ENCODE measurements around the gene UTY. TPM values are rescaled to one million over a fixed set of nuclear protein-coding genes. Genes with fewer than 3 reads are reported as not detected.

The UTY gene
- total RNA-seq, 1 experiment from 2014 or later, result 5.9 TPM

DNA sequence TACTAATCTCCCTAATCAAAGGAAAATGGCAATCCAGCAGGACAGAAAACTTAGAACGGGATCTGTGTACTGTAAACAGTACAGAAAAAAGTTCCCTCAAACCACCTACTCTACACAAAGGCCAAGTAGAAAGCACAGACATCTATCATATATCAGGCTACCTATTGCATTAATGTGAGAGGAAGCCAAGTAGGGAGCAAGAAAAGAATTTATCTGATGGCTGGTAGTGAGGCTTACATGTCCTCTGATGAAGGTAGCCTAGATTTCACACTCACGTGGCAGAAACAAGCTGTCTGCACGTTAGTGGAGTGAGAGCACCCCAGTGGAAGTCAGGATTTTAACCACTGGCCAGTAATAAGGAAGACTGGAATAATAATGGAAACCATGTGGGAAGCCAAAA, 28.3 kb downstream of the UTY start:
- BruUV-seq (replicated peaks), result no TSS peak
- Histone ChIP-seq H3K4me1 (ENCODE audit: control insufficient read depth in 1 of 2, insufficient read depth in 2 of 2, low read length in 2 of 2) (no peaks in the 10 kb centered on the region), H3K9me2 (ENCODE audit: insufficient read depth) (no peaks in the 10 kb centered on the region), H3K4me2 (ENCODE audit: low read length) (no peak overlapping the region), H3K36me3 (ENCODE audit: control insufficient read depth in 1 of 2, insufficient read depth in 2 of 2, low read length in 2 of 2) (no peaks in the 10 kb centered on the region), H3K4me3 (replicated peaks in 1 of 2; ENCODE audit: low read depth in 1 of 2, low read length in 2 of 2) (no peak overlapping the region), H2AFZ (ENCODE audit: low read depth, low read length, poor library complexity, severe bottlenecking) (no peak overlapping the region), H4K20me1 (ENCODE audit: insufficient read depth) (no peaks in the 10 kb centered on the region), H3K27me3 (ENCODE audit: insufficient read depth, low read length) (no peaks in the 10 kb centered on the region), H3K9ac (ENCODE audit: low read length) (no peak overlapping the region), H3K79me2 (ENCODE audit: insufficient read depth, low read length) (no peaks in the 10 kb centered on the region), H3K27ac (ENCODE audit: low read depth, low read length) (no peak overlapping the region), H3K9me3 (ENCODE audit: control insufficient read depth in 1 of 2, insufficient read depth in 1 of 2, low read depth in 1 of 2, low read length in 2 of 2) (no peaks in the 10 kb centered on the region)
- DNase-seq (ENCODE audit: low read depth, low spot score), result no peak
- ChIA-PET RAD21 (ENCODE audit: low non-redundant PET in 1 of 2, low total read pairs in 2 of 2, uncharacterized antibody in 2 of 2, unreplicated experiment in 2 of 2) (no interaction called here), CTCF (no interaction called here), POLR2A (no interaction called here)
- intact Hi-C loops (cut with micrococcal nuclease), result no loop called here
- no peak for ATAC-seq
- TF ChIP-seq, protein P1, sequence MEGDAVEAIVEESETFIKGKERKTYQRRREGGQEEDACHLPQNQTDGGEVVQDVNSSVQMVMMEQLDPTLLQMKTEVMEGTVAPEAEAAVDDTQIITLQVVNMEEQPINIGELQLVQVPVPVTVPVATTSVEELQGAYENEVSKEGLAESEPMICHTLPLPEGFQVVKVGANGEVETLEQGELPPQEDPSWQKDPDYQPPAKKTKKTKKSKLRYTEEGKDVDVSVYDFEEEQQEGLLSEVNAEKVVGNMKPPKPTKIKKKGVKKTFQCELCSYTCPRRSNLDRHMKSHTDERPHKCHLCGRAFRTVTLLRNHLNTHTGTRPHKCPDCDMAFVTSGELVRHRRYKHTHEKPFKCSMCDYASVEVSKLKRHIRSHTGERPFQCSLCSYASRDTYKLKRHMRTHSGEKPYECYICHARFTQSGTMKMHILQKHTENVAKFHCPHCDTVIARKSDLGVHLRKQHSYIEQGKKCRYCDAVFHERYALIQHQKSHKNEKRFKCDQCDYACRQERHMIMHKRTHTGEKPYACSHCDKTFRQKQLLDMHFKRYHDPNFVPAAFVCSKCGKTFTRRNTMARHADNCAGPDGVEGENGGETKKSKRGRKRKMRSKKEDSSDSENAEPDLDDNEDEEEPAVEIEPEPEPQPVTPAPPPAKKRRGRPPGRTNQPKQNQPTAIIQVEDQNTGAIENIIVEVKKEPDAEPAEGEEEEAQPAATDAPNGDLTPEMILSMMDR (IDR thresholded peaks at IDR 0.05 in 2 of 3, conservative IDR thresholded peaks at IDR 0.05 in 1 of 3; ENCODE audit: borderline replicate concordance in 1 of 3, insufficient read depth in 1 of 3, low read depth in 2 of 3, low read length in 2 of 3), result no peak
- TF ChIP-seq ZNF274 (IDR thresholded peaks at IDR 0.05; ENCODE audit: low read depth, low read length), result no peak
- TF ChIP-seq, protein P2, sequence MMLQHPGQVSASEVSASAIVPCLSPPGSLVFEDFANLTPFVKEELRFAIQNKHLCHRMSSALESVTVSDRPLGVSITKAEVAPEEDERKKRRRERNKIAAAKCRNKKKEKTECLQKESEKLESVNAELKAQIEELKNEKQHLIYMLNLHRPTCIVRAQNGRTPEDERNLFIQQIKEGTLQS (IDR thresholded peaks at IDR 0.05), result no peak
- TF ChIP-seq SIN3A (IDR thresholded peaks at IDR 0.05; ENCODE audit: low read depth), result no peak
- TF ChIP-seq EZH2phosphoT487 (IDR thresholded peaks at IDR 0.05; ENCODE audit: borderline replicate concordance), result no peak
- TF ChIP-seq, protein P3, sequence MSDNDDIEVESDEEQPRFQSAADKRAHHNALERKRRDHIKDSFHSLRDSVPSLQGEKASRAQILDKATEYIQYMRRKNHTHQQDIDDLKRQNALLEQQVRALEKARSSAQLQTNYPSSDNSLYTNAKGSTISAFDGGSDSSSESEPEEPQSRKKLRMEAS (IDR thresholded peaks at IDR 0.05), result no peak

DNA sequence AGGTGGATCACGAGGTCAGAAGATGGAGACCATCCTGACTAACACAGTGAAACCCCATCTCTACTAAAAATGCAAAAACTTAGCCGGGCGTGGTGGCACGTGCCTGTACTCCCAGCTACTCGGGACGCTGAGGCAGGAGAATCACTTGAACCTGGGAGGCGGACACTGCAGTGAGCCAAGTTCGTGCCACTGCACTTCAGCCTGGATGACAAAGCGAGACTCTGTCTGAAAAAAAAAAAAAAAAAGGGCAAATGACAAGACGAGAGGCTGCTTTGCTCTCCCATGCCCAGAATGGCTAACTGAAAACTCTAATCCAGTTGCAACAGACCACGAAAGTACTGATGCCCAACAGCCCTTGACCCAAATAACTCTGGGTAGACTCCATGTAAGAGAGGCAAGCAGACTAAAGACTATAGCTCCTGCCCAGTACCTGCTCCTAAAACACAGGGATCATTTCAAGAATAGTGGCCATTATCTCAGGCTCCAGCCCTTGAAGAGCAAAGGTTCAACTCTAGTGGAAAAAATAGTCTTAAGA, 29.2 kb downstream of the UTY start:
- ATAC-seq, result no peak
- TF ChIP-seq CEBPB (IDR thresholded peaks at IDR 0.05; ENCODE audit: low read depth) (no peak), SIN3A (IDR thresholded peaks at IDR 0.05; ENCODE audit: low read depth) (no peak), ELF1 (IDR thresholded peaks at IDR 0.05; ENCODE audit: borderline replicate concordance, low read depth) (no peak), POLR2A (IDR thresholded peaks at IDR 0.05; ENCODE audit: borderline replicate concordance, extremely low read depth, insufficient read depth, insufficient read length) (no peak), SRF (IDR thresholded peaks at IDR 0.05; ENCODE audit: low read depth) (no peak), JUND (IDR thresholded peaks at IDR 0.05) (no peak), ZNF274 (IDR thresholded peaks at IDR 0.05; ENCODE audit: low read depth, low read length) (no peak), FOSL1 (IDR thresholded peaks at IDR 0.05; ENCODE audit: low read depth) (no peak), EZH2 (IDR thresholded peaks at IDR 0.05) (no peak)
- TF ChIP-seq, protein P2 (IDR thresholded peaks at IDR 0.05), result no peak
- TF ChIP-seq, protein P1 (IDR thresholded peaks at IDR 0.05 in 2 of 3, conservative IDR thresholded peaks at IDR 0.05 in 1 of 3; ENCODE audit: borderline replicate concordance in 1 of 3, insufficient read depth in 1 of 3, low read depth in 2 of 3, low read length in 2 of 3), result no peak
- TF ChIP-seq, protein P3 (IDR thresholded peaks at IDR 0.05), result no peak

More for the DNA sequence above, 29.2 kb downstream of the UTY start:
- ChIA-PET CTCF (no interaction called here), RAD21 (ENCODE audit: low non-redundant PET in 1 of 2, low total read pairs in 2 of 2, uncharacterized antibody in 2 of 2, unreplicated experiment in 2 of 2) (no interaction called here), POLR2A (no interaction called here)
- Histone ChIP-seq H3K9me2 (ENCODE audit: insufficient read depth) (no peaks in the 10 kb centered on the region), H3K4me2 (ENCODE audit: low read length) (no peak overlapping the region), H3K79me2 (ENCODE audit: insufficient read depth, low read length) (no peaks in the 10 kb centered on the region), H3K27me3 (ENCODE audit: insufficient read depth, low read length) (no peaks in the 10 kb centered on the region), H3K9me3 (ENCODE audit: control insufficient read depth in 1 of 2, insufficient read depth in 1 of 2, low read depth in 1 of 2, low read length in 2 of 2) (no peaks in the 10 kb centered on the region), H2AFZ (ENCODE audit: low read depth, low read length, poor library complexity, severe bottlenecking) (no peak overlapping the region), H4K20me1 (ENCODE audit: insufficient read depth) (no peaks in the 10 kb centered on the region), H3K4me3 (replicated peaks in 1 of 2; ENCODE audit: low read depth in 1 of 2, low read length in 2 of 2) (no peak overlapping the region), H3K27ac (ENCODE audit: low read depth, low read length) (no peak overlapping the region), H3K9ac (ENCODE audit: low read length) (no peak overlapping the region), H3K4me1 (ENCODE audit: control insufficient read depth in 1 of 2, insufficient read depth in 2 of 2, low read length in 2 of 2) (no peaks in the 10 kb centered on the region), H3K36me3 (ENCODE audit: control insufficient read depth in 1 of 2, insufficient read depth in 2 of 2, low read length in 2 of 2) (no peaks in the 10 kb centered on the region)
- intact Hi-C loops (cut with micrococcal nuclease), result no loop called here
- BruUV-seq (replicated peaks), result no TSS peak
- DNase-seq (ENCODE audit: low read depth, low spot score), result no peak
